Neutrophil (primary cell): ENCODE results near the gene ATP2B3.

Experiments used
- H3K27ac ChIP-seq: fragments of 200-600 bp; sonication (generic); 2 replicates; pipeline ENCODE4 v1.5.1; 2016; ENCODE audit warnings: mild to moderate bottlenecking, moderate library complexity
- H3K27me3 ChIP-seq: fragments of 200-600 bp; sonication (generic); 2 replicates; pipeline ENCODE4 v1.6.0; 2016; ENCODE audit warnings: mild to moderate bottlenecking
- H3K36me3 ChIP-seq: fragments of 200-600 bp; sonication (generic); 2 replicates; pipeline ENCODE4 v1.5.1; 2017
- H3K4me1 ChIP-seq, 2 experiments: fragments of 200-600 bp in 1 of 2; sonication (generic) in 1 of 2; 1 replicate in 1 of 2; 2 replicates in 1 of 2; pipeline versions ENCODE4 v1.5.1 to v1.6.1; 2013 to 2016; ENCODE audit warnings: low read depth in 1 of 2, low read length in 1 of 2, mild to moderate bottlenecking in 1 of 2, moderate library complexity in 1 of 2; ENCODE audit not compliant: control insufficient read depth in 1 of 2, insufficient read depth in 1 of 2
- H3K4me3 ChIP-seq, 2 experiments: fragments of 200-600 bp in 1 of 2; sonication (generic) in 1 of 2; 1 replicate in 1 of 2; 2 replicates in 1 of 2; pipeline ENCODE4 v1.5.1; 2013 to 2016; ENCODE audit warnings: low read depth in 1 of 2, low read length in 1 of 2, mild to moderate bottlenecking in 1 of 2, moderate library complexity in 1 of 2
- H3K9me3 ChIP-seq: fragments of 200-600 bp; sonication (generic); 2 replicates; pipeline ENCODE4 v1.5.1; 2016
- TF ChIP-seq, protein P1 (sequence below): fragments of 200-600 bp; sonication (generic); IDR thresholded peaks from 2 replicates; pipeline ENCODE4 v1.5.1; 2016; ENCODE audit warnings: antibody characterized with exemption

ATP2B3 gene

DNA sequence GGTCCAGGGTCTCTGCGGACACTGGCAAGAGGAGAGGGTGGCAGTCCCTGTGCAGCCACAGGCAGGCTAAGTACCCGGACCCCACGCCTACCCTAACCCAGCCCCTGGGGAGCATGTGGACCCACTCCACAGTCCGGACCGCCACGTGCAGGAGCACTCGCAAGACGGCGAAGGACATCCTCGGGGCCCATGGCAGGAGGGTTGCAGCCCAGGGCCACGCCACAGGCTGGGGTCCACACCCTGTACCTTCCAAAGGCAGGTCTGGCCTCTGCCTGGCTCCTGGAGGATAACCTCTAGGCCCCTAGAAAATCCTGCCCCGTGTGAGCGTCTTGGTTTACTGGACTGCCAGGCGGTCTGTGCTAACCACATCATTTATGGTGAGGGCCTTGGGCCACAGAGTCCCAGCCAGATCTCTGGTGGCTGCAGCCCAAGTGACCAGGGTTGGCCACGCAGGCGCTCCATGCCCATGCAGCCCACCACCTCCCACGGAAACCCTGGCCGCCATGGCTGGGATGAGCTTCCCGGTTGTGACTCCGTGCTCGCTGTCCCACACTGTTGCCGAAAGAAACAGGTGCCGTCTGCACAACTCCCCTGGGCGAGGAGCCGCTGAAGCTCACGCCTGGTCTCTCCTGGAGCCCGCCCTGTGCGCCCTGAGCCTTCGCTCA is 71.5 kb downstream of the ATP2B3 start:
- H3K36me3 ChIP-seq, result peaks cover 57% of the 10 kb centered on the region
- H3K4me3 ChIP-seq, result no peak overlapping the region
- no peak overlapping the region for H3K27ac ChIP-seq
- H3K27me3 ChIP-seq, result no peaks in the 10 kb centered on the region
- TF ChIP-seq, protein P1, sequence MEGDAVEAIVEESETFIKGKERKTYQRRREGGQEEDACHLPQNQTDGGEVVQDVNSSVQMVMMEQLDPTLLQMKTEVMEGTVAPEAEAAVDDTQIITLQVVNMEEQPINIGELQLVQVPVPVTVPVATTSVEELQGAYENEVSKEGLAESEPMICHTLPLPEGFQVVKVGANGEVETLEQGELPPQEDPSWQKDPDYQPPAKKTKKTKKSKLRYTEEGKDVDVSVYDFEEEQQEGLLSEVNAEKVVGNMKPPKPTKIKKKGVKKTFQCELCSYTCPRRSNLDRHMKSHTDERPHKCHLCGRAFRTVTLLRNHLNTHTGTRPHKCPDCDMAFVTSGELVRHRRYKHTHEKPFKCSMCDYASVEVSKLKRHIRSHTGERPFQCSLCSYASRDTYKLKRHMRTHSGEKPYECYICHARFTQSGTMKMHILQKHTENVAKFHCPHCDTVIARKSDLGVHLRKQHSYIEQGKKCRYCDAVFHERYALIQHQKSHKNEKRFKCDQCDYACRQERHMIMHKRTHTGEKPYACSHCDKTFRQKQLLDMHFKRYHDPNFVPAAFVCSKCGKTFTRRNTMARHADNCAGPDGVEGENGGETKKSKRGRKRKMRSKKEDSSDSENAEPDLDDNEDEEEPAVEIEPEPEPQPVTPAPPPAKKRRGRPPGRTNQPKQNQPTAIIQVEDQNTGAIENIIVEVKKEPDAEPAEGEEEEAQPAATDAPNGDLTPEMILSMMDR, result no peak
- no peaks in the 10 kb centered on the region for H3K4me1 ChIP-seq
- H3K9me3 ChIP-seq, result no peaks in the 10 kb centered on the region

DNA sequence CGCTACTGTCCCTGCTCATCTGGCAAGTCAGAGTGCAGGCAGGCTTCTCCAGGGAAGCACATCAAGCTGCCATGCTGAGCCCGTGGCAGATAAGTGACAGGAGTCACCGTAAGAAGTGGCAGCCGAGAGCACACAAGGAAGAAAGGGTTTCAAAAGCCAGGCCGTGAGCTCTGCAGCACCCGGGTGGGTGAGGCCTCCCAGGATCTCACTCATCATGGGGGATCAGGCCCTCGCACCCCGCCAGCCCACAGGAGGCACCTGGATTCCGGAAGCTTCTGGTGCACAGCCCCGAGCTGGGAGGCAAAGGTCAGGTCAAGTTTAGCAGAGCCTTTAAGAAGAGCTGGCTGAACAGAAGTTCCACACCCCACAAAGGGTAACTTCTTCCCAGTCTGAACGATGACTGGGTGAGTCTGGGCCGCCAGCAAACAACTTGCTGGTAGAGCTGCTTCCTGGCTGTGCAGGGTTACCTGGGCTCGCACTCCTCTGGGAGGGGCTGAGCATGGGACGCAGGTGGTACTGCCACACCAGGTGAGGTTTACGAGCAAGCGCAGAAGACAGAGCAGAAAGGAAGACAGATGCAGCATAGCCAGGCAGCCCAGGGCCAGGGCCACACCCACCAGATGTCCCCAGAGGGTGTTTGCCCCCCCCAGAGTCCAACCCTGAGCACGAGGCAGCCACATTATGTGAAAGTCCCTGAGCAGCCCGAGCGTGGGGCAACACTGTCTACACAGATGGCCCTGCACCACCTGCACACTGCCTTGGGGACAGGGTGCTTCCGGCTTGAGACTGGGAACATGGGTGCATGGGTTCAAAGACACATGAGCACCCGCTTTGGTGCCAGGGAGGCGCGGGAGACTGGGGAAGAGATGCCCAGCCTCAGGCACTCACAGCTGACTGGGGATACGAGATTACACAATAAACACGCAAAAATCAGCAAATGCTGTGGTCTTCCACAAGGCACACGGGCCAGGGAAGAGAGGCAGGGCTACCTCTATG is 73.8 kb downstream of the ATP2B3 start:
- Histone ChIP-seq H3K36me3 (peaks cover 70% of the 10 kb centered on the region), H3K27ac (no peak overlapping the region), H3K4me1 (no peaks in the 10 kb centered on the region), H3K9me3 (no peaks in the 10 kb centered on the region), H3K27me3 (no peaks in the 10 kb centered on the region), H3K4me3 (no peak overlapping the region)
- TF ChIP-seq, protein P1, result no peak

DNA sequence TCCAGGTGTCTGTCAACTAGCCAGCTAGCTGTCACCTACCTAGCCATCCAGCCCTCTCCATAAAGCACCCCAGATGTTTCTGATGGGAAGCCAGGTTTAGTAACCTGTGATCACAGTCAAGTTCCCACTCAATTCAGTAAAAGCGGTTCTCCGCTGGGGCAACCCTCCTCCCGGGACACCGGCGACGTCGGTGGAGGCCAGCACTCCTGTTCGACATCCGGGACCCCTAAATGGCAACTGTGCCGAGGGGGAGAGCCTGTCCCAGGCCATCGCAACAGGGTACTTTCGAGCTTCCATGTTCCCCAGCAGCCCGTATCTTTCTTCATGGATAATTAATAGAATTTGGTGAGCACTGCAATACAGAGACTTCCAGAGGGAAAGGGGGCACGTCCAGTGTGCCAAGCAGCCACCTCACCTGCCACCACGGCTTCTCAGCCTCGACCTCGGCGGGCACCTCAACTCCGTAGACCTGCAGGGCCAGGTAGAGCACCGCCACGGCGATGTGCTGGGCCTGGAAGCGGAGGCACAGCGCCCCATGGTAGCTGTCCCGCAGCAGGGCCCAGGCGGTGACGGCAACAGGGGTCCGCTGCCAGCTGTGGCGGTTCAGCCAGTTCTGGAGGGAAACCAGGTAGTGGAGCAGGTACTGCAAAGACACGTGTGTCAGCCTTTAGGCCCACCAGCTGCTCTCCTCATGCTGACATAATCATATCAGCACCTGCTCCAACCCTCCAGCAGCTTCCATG is 74.8 kb downstream of the ATP2B3 start:
- Histone ChIP-seq H3K4me3 (no peak overlapping the region), H3K4me1 (no peaks in the 10 kb centered on the region), H3K36me3 (peaks cover 70% of the 10 kb centered on the region), H3K27me3 (no peaks in the 10 kb centered on the region), H3K9me3 (no peaks in the 10 kb centered on the region), H3K27ac (no peak overlapping the region)
- TF ChIP-seq, protein P1, result no peak

DNA sequence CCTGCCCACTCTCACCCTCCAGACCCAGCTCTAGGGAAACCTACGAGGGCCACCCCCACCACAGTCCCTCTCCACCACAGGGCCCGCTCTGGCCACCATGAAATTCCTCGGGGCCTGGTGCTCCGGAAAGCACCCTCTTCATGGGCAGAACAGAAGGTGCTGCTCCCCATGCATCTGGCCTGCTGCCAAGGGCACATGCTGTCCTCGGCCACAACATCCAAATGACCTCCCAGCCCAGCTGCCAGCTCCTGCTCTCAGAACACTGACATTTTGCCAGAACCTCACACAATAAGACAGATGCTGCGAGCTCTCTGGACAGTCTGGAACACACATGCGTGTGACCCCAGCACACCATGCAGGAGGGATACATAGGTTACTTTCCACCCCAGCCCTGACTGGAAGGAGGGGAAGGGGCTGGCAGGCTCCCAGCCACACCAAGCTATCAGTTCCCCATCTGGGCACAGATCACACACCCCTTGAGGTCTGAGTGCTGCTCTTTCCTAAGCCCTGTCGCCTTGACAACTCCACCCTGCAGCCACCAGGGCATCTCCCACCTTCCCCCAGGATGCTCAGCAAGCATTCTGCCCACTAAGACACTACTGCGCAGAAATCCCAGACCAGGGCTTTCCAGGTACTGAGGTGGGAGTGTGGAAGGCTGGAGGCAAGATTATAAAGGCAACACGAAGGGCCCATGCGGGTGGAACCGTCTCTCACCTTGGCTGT is 75.7 kb downstream of the ATP2B3 start:
- H3K36me3 ChIP-seq, result peaks cover 62% of the 10 kb centered on the region
- H3K4me1 ChIP-seq, result peaks cover 4 to 6% of the 10 kb centered on the region in 2 experiments

More for the DNA sequence above, 75.7 kb downstream of the ATP2B3 start:
- H3K9me3 ChIP-seq, result no peaks in the 10 kb centered on the region
- no peak overlapping the region for H3K4me3 ChIP-seq
- H3K27ac ChIP-seq, result no peak overlapping the region
- H3K27me3 ChIP-seq, result no peaks in the 10 kb centered on the region
- TF ChIP-seq, protein P1, result no peak
